HG03045 (cell line): ENCODE results near the gene SUPV3L1.

Experiments
- ATAC-seq: cut with Tn5 transposase; IDR thresholded peaks from one replicate; pipeline ENCODE4 v1.9.1; 2021; ENCODE audit warnings: mild to moderate bottlenecking, moderate library complexity; ENCODE audit not compliant: unreplicated experiment

The SUPV3L1 gene

DNA sequence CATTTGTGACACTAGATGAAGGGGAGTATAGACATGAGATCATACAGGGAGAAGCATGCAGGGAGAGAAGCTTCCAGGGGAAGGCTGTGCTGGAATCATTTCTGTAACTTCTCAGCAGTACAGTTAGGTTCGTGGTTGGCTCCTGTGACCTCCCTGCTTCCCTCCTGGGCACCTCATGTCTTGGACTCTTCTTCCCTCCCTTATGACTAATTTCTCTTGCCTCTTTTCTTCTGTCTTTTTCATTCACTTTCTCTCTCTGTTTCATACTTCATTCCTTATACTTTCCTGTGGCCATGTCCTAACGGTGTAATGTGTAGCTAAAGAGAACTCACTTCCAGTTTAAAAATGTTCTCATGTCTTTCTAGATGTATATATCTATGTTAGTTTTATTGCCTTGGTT, 21.0 kb downstream of the SUPV3L1 start:
- no peak for ATAC-seq

DNA sequence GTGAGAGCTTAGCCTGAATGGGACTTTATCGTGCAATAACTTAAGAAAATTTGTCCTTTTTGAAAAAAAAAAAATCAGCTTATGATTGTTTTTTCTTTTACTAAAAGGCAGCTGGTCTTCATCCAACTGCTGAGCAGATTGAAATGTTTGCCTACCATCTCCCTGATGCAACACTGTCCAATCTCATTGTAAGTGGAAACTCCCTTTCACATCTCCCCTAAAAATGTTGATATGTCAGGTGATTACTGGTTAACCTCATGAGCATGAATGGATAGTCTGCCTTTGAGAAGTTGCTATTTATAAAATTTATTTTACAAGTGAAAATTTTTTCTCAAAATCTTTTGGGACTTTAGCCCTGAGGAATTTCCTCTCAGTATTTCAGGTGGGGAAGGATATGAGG, 22.3 kb downstream of the SUPV3L1 start:
- ATAC-seq = no peak

DNA sequence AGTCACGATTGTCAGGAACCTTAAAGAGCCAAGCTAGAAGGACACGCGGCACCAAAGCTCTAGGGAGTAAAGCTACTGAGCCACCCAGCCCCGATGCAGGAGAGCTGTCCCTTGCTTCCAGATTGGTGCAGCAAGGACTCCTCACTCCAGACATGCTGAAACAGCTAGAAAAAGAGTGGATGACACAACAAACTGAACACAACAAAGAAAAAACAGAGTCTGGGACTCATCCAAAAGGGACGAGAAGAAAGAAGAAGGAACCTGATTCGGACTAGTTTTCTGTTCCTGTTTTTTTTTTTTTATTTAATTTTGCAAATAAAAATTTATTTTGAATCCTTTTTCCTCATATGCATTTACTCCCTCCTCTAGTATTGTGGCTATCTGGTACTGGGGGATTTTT, 28.7 kb downstream of the SUPV3L1 start:
- ATAC-seq = no peak

DNA sequence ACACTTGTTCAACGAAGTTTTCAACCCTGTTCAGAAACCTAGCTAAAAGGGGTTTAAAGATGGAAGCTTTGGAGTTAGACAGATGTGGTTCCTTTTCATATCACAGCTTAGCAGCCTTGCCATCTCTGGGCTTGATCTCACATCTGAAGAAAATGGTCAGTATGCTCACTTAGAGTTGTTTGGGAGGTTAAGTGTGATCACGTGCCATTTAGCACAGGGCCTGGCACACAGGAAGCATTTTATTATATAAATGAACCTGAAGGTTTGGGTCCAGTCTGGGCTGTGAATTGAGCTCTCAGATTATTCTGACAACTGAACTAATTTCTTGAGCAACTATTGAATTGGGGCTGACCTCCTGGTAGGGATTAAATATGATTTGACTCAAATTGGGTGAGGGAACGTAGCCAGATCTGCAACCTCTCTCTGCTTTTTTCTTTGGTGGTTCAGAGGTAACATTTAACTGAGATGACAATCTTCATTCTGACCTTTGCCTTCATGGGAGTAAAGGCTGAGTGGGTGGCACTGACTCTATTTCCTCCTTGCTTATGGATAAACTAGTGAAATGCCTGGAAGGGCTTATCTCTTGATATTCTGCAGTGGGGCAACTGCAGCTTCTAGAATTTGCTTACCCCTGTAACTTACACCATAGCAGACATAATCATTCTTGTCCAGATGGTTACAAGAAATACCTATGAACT, 29.9 kb downstream of the SUPV3L1 start:
- ATAC-seq = no peak

DNA sequence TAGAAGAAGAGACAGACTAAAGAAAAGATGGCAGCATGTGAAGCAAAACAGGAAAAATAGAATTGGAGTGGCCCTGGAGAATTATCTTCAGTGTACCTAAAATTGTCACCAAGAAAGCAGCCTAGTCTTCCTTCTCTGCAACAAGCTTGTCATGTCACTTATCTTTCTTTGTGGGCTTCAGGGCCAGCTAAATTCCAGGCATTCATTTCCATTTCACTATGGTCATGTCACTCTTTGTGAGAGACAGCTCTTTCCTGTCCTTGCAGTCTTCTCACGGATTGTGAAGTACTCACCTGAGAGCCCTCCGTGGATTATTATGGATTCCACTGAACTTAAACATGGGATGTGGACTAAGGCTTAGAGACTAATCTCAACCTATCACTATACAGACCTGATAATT, 31.1 kb downstream of the SUPV3L1 start:
- ATAC-seq = no peak

DNA sequence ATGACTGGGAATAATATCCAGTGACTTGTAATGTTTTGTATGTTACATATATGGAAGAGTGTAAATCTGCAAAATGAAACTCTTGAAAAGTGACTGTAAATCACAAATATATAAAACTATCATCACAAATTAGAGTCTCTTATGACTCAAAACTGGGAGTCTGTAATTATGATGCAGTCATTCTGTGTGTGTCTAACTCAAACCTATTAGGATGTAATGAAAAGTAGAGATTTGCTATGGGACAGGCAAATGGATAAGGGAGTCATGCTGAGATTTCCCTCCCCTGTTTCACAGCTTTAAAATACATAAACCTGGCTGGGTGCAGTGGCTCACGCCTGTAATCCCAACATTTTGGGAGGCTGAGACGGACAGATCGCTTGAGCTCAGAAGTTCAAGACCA, 31.5 kb downstream of the SUPV3L1 start:
- no peak for ATAC-seq

DNA sequence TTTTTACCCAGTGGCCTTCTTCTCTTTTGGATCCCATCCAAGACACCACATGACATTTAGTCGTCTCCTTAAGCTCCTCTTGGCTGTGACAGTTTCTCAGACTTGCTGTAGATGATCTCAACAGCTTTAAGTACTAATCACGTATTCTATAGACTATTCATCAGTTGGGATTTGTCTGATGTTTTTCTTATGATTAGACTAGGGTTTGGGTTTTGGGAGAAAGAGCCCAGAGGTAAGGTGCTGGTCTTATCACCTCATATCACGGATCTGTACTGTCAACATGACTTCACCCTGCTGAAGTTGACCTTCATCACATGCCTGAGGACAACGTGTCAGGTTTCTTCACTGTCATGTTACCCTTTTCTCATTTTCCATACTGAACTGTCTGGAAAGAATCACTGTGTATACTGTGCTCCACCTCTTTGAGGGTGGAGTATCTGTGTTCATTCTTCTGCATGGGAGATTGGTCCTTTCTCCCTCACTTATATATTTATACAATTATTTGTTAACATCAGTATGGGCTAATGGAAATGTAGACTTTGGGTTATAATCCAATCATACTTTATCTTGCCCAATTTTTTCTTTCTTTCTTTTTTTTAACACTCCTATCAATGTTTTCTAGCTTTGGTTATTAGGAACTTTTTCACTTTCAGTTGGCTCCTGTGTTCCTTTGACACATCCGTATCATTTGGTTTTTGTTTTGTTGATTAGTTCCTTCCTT, 33.7 kb downstream of the SUPV3L1 start:
- no peak for ATAC-seq

DNA sequence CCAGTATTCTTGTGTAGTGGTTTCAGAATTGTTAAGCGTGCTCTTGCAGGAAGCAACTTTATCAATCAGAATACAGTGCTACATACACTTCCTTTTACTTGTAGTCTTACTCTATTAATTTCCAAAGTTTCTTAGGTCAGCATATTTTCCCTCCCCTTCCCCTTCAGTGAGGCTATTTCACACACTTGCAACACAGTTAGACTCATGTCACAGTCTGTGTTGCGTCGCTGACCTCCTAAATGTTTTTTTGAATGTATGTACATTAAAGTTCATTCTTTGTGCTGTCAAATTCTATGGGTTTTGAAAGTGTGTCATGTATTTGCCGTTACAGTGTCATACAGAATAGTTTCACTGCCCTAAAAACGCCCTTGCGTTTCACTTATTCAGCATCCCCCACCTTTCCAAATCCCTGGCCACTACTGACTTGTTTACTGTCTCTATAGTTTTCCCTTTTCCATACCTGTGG, 34.7 kb downstream of the SUPV3L1 start:
- no peak for ATAC-seq

DNA sequence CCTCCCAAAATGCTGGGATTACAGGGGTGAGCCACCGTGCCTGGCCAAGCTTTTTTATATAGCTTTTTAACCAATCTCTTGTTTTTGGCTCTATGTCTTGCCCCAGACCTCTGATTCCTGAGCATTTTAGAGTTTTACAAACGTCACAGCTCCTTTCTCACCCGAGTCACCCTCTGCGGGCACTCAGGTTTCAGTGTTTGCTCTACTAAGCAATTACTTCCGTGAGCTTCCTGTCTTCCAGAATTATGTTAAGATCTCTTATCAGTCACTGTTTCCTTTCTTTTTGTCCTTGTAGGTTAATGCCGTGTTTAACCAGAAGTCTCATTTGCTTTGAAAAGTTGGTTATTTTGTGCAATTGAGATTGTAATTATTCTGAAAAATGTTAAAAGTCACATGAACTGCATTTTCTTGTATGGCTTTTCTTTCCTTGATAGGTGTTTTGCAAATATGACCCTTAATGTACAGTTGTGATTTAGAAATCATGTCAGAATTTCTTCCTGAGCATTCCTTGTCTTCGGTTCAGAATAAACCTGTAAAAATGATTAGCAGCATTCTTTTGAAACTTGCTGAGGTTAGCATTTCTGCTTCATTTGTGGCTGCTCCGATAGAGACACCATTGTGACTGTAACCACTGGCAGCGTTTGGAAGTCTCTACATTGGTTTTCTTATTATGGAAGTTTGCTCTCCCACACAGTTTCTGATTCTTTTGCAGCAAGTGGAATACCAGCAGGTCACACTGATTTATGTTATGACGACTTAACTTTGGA, 35.6 kb downstream of the SUPV3L1 start:
- no peak for ATAC-seq

DNA sequence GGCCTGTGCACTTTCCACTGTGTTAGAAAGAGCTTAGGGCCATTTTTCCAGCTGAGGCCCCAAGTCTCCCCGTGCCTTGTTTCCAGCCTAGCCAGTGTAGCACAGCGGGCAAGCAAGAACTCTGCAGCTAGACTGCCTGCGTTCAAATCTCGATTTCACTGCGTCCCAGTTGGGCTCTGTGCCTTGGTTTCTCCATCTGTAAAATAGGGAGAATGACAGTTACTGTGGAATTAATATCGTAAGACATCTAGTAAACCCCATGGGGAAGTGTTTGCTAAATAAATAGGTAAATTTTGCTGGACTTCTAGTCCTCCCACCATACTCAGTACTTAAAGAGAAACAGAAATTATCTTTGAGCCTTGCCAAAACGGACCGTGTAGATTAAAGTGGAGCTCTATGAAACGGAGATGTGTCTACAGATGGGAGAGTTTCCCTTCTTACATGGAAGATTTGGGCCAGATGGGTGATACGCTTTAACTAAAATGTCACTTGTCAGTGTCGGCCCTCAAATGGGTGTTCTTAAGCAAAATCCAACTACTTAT, 36.6 kb downstream of the SUPV3L1 start:
- no peak for ATAC-seq

DNA sequence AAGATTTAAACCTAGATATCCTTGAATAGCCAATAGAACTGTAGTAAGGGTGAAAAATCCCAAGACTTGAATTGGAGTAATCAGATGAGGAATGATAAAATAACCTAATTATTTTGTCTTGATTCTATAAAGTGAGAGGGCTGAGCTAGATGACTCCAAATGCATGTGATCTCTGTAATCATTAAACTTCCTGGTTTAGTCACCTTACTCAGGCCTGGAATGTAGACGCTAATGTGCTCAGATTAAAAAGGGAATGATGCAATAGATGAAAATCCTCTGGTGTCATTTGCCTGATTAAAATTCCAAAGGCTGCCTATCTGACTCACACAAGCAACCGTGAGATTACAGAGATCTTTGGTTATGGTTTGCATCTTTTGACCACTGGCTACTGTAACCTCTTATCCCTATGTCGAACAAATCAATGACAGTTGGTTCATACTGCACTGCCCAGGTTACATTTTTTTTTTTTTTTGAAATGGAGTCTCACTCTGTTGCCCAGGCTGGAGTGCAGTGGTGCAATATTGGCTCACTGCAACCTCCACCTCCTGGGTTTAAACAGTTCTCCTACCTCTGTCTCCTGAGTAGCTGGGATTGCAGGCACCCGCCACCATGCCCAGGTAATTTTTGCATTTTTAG, 37.2 kb downstream of the SUPV3L1 start:
- ATAC-seq = no peak

DNA sequence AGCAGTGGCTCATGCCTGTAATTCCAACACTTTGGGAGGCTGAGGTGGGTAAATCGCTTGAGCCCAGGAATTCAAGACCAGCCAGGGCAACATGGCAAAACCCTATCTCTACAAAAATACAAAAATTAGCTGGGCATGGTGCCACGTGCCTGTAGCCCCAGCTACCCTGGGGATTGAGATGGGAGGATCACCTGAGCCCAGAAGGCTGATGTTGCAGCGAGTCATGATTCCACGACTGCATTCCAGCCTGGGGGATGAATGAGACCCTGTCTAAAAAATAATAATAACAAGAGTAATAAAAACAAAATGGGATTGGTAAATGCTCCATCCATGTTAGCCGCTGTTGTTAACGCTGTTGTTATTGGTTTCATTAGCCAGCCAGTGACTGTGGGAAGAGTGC, 38.8 kb downstream of the SUPV3L1 start:
- no peak for ATAC-seq

DNA sequence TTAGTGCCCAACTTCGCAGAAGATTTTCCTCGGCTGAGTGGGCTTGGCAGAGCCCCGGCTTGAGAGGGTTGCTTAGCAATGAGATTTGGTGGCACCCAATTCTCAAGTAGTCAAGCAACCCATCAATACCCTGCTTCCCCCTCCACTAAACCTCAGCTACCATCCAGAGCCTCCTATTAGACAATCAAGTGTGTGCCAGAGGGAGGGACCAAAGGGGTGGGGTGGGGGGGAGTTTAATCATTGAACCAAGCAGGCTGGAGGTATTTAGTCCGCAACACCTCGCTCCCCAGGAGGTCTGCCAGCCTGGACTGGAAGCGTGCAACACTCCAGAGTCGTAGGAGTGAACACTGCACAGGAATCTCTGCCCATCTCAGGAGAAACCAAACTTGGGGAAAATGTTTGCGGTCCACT, 40.0 kb downstream of the SUPV3L1 start, which contains the start of gene HKDC1:
Gene HKDC1 (plus strand): TSS at position 292 of the 411 bp plus-strand sequence. CDS start 104 bp downstream, at position 396.
- no peak for ATAC-seq

DNA sequence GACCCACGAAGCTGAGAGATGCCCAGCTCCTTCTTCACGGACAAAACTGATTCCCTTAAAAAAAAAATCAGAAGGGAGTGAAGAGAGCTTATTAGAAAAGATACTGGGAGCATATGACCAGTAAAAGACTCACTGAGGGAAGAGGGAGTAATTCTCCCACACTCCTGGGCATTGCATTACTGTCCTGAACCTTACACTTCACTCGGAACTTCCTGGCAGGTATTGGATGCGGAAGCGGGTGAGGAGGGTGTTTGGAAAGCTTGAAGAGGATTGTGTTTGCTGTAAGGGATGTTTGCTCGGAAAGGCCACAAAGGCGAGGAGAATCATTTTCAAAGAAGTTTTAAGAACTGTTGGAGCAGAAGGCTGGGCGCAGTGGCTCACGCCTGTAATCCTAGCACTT, 40.5 kb downstream of the SUPV3L1 start:
- ATAC-seq = no peak

DNA sequence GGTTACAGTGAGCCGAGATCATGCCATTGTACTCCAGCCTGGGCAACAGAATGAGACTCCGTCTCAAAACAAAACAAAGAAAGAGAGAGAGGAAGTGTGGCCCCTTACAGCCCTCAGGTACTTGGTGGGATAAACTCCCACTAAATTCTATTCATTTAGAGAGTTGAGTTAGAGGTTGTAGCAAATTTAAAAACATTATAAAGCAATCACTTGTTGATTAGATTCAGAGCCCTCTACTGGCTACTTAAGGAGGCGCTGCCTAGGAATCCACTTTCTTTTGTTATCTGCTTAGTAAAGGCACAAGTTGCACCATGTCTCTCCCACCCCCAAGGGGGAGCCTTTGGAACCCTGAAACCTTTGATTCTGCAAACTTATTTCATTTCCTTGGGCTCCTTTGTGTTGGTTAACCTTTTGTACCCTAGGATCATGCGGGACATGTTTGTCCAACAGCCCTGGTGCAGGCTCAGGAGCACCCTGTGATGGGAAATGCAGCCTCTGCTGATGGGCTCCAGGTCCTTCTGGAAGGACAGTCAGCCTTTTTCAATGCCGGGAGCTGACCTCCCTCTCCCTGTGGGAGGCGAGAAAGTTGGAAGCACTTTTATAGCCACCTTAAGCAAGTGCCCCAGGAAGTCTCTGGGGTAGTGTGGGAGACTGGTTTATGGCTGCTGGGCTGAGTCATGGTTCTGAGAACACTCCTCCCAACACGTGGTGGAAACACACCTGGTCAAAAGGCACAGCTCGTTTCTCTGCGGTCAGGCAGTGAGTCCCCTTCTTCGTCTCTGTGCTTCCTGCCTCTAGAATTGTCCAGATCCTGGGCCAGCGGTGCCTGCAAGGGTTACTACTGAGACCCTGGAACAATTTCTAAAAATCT, 42.4 kb downstream of the SUPV3L1 start:
- peak; percentile 97 for ATAC-seq

DNA sequence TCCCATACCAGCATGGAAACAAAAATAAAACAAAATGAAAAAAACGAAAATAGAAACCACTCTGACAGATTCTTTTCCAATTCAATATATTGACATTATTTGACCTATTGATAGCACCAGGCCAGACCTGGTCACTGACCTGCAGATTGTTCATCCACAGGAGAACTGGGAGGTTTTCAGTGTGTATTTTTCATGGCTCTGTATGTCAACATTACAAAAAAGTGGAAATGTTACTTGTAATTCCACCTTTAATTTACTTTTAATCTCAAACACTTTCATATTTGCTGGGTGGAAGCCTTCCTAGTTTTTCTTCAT, 43.0 kb downstream of the SUPV3L1 start:
- no peak for ATAC-seq

DNA sequence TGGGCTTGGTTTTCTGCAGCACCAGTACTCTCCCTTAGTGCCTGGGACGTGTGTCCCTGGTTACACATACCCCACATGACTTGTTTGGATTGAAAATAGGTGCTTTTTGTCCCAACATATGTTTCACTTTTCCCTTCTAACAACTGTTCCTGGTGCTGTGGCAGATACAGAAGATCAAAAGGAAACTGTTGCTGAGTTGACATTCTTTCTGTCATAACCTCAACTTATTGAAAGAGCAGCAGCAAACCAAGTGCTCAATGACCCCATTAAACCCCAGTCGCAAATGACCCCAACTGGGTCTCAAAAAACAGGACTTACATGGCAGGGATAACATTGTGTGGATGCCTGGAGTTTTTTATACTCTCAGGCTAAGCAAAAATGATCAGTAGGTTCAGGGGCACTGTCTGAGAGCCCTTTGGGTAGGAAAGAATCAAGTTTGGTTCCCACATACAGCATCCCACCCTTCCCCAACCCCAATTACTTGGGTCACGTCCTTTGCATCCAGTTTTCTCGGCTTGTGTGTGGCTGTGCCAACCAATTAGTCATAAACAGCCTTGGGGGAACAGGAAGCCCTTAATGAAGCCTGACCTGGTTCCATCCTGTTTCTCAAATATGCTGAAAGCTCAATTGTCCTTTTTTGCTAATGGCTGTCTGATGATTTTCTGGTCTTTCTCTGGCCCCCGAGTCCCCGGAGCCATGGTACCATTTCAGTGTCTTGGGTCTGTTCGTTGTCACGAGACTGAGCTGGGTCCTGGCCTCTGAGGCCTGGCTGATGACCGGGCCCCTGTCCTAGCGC, 45.0 kb downstream of the SUPV3L1 start:
- ATAC-seq = no peak

DNA sequence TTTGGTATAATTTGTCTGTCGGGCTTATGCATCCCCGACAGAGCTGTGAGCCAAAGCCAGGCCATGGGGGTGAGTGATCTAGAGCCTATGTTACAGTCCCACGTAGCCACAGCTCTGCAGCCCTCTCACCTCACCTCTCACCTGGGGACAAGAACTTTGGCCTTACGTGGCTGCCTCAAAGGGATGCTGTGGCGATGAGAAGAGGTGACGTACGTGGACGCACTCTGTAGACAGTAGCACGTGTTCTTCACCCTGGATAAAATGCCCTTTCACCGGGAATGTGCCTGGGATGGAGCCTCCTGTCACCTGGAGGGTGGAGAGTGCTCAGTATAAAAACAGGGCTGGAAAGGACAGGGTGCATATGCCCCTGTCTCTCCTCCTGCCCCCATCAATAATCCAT, 45.6 kb downstream of the SUPV3L1 start:
- no peak for ATAC-seq

DNA sequence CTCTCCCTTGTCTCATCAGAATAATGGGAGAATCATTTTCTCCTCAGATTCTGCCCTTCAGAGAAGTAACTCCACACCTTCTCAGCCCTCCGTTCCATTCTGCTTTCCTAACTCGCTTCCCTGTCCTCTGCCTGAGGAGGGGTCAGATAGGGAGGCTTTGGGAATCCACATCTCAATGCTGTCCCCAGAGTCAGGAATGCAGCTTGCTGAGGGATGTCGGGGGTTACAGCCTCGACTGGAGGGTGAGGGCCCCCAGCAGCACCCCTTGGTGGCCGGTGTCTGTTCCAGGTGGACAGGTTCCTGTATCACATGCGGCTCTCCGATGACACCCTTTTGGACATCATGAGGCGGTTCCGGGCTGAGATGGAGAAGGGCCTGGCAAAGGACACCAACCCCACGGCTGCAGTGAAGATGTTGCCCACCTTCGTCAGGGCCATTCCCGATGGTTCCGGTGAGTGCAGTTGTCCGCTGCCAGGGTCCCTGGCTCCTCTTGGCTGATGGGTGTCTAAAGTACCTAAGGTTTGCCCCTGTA, 47.0 kb downstream of the SUPV3L1 start:
- no peak for ATAC-seq
